ENCODE results near the gene ZNF580.

ZNF580 gene

GRCh38 chr19:55678121-55678671, 37.4 kb downstream of the ZNF580 start:
- TF ChIP-seq CTCF (IDR thresholded peaks at IDR 0.05; ENCODE audit: borderline replicate concordance, insufficient read depth, low read depth, low read length): peak; percentile 70
- peak overlapping the region; percentile 94 for H3K4me3 ChIP-seq (ENCODE audit: low read depth, low read length)

GRCh38 chr19:55679343-55680257, 38.8 kb downstream of the ZNF580 start:
- H3K4me3 ChIP-seq (ENCODE audit: low read depth, low read length): no peak overlapping the region
- TF ChIP-seq CTCF (IDR thresholded peaks at IDR 0.05; ENCODE audit: borderline replicate concordance, insufficient read depth, low read depth, low read length): no peak

GRCh38 chr19:55680339-55681130, 39.7 kb downstream of the ZNF580 start:
- H3K4me3 ChIP-seq (ENCODE audit: low read depth, low read length): no peak overlapping the region
- no peak for TF ChIP-seq CTCF (IDR thresholded peaks at IDR 0.05; ENCODE audit: borderline replicate concordance, insufficient read depth, low read depth, low read length)

- TF ChIP-seq CTCF (IDR thresholded peaks at IDR 0.05; ENCODE audit: borderline replicate concordance, insufficient read depth, low read depth, low read length): no peak
- H3K4me3 ChIP-seq (ENCODE audit: low read depth, low read length): no peak overlapping the region
These were observed 40.6 kb downstream of the ZNF580 start for GRCh38 chr19:55681131-55682092.

GRCh38 chr19:55683449-55684261, 42.9 kb downstream of the ZNF580 start:
- H3K4me3 ChIP-seq (ENCODE audit: low read depth, low read length): no peak overlapping the region
- TF ChIP-seq CTCF (IDR thresholded peaks at IDR 0.05; ENCODE audit: borderline replicate concordance, insufficient read depth, low read depth, low read length): no peak
